Retinal pigment epithelial cell (primary cell): ENCODE measurements around the gene PNKD.

Source experiments
- DNase-seq: peaks from one replicate; pipeline ENCODE4 v3.0.0-alpha.2; 2010; ENCODE audit warnings: low read depth
- H3K4me3 ChIP-seq: 2 replicates; pipeline ENCODE4 v1.5.1; 2011; ENCODE audit warnings: mild to moderate bottlenecking, low read length, control low read depth, moderate library complexity
- CTCF ChIP-seq: conservative IDR thresholded peaks from 2 replicates; pipeline ENCODE4 v1.5.1; 2011; ENCODE audit warnings: low read depth, low read length, control low read depth, inconsistent platforms

PNKD gene

DNA sequence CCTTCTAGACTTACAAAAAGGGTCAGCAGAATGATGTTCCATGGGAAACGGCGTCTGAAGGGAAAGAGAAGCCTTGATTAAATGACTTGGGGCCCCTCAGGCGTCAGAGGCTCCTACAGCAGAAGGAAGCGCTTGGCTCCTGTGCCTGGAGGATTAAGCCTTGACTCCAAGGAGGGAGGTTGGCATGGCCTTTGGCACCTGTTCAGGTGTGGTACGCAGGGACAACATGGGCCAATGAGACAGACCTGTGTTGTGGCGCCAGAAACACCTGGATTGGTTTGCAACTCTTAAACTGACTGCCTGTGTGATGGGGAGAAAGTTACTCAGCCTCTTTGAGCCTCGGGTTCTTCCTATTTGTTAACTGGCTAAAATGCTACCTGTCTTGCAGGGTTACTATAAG is 7.6 kb downstream of the PNKD start:
- H3K4me3 ChIP-seq, result no peak overlapping the region
- DNase-seq, result no peak
- no peak for TF ChIP-seq CTCF

GRCh38 chr2:218278531-218279360 is 8.4 kb downstream of the PNKD start:
- no peak overlapping the region for H3K4me3 ChIP-seq
- no peak for TF ChIP-seq CTCF
- DNase-seq, result no peak

DNA sequence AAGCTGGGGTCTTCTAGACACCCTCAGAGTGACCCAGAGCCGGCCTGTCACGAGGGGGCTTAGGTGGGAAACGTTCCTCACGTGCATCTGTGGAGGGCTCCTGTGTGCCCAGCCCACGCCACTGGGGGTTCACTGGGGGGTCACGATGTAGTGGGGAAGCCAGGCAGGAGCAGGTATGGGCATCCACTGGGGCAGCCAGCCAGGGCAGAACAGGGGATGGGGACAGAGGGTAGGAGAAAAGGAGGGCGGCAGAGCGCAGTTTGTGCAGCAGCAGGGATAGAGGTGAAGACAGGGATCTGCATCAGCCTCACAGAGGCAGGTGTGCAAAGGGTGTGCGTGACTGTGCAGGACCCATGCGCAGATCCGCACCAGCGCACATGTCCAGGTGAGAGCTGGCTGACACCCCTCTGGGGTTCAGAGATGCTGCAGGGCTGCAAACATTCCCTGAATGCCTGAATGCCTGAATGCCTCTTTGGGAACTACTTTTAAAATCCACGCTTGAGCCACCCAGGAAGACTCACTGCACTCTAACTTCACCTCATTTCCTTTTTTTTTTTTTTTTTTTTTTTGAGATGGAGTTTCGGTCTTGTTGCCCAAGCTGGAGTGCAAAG is 10.0 kb downstream of the PNKD start:
- H3K4me3 ChIP-seq, result no peak overlapping the region

DNA sequence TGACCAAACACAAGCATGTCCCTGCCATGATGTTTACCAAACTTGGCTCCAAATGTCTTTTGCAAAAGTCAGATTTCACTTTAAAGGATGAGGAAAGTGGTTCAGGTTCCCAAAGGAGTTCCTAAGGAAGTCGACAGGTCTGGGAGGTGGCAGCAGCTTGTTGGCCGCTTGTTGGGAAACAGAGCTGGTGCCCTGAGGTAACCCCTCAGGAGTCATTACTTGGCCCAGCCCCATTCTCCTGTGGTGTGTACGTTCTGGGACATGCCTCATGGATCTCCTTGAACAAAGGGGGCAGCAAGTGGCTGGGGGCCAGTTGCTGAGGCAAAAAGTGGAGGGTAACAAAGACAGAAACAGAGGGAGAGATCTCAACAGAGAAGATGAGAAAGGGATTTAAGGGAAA is 11.1 kb downstream of the PNKD start:
- no peak for TF ChIP-seq CTCF
- no peak for DNase-seq
- no peak overlapping the region for H3K4me3 ChIP-seq

More for the DNA sequence above, 10.0 kb downstream of the PNKD start:
- no peak for TF ChIP-seq CTCF
- no peak for DNase-seq

DNA sequence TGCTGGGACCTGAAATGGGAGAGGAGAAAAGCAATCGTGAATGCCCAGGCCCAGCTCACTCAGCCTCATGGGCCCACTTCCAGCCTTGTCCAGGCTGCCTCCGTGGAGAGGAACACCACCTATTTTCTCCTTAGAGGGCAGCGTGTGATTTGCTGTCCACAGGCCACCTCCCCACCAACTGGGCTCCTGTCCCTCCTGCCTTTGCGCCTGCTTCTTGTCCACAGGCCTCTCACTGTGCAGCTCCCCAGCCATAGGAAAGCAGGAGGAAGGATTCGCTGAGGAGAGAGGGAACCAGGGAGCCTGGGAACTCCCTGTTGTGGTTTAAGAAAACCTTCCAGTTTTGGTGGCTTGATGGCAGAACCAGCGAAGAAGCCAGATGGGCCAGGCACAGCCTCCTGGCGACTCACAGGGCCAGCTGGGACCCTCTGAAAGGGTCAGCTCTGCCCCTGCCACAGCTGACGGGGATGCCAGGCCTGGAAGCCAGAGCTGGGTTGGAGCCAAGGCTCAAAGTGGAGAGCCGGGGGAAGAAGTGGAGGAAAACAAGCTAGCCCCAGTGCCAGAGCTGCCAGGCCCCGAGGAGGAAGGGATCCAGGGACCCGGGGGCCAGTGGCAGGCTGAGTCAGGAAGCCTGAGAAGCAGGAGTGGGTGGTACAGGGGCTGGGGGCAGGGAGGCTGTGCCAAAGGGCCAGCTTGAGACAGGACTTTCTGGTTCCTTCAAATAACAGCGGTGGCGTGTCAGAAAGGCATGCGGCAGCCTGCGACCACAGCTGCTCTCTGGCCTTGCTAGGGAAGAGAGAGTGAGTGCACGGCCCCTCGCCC is 12.1 kb downstream of the PNKD start:
- no peak for DNase-seq
- H3K4me3 ChIP-seq, result no peak overlapping the region
- TF ChIP-seq CTCF, result no peak

DNA sequence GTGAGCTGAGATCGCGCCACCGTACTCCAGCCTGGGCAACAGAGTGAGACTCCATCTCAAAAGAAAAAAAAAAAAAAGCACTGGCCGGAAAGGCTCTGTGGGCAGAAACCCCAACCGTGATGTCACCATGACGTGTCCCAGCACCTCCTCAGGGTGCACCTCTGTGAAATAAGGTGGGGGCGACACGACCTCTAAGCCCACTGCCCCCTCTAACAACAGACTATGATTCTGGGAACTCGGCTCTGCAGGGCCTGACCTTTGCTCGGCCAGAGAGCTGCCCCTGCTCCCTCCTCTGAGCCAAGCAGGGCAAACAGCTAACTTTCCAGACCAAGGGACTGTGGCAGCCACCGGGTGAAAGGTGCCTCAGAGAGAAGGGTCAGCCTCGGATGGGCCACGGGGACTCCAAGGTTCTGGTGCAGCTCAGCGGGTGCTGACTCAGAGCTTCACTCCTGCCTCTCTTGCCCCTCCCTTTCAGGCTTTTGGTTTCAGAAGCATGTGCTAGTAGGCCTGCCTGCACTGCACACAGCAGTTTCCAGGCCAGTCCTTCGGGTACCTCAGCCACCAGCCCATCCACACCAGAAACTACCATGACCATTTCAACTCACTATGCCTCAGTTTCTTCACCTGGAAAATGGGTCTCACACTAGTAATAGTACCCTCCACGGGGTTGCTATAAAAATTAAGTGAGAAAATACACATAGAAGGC is 13.9 kb downstream of the PNKD start:
- no peak for DNase-seq
- TF ChIP-seq CTCF, result no peak
- no peak overlapping the region for H3K4me3 ChIP-seq
